ENCODE measurements around the gene NFIC.
"Not testable (repeated sequence)": the region's sequence is repeated elsewhere in the genome, so short reads cannot be mapped to it uniquely, and the experiment has no call there.

Gene NFIC

DNA sequence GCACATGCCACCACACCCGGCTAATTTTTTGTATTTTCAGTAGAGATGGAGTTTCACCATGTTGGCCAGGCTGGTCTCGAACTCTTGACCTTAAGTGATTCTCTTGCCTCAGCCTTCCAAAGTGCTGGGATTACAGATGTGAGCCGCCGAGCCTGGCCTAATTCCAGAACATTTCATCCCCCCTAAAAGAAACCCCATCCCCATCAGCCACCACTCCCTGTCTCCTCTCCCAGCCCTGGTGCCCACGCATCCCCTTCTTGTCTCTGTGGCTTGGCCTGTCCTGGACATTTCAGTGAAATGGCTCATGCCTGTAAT is 63.9 kb downstream of the NFIC start:
- DNase-seq: not testable (repeated sequence)

DNA sequence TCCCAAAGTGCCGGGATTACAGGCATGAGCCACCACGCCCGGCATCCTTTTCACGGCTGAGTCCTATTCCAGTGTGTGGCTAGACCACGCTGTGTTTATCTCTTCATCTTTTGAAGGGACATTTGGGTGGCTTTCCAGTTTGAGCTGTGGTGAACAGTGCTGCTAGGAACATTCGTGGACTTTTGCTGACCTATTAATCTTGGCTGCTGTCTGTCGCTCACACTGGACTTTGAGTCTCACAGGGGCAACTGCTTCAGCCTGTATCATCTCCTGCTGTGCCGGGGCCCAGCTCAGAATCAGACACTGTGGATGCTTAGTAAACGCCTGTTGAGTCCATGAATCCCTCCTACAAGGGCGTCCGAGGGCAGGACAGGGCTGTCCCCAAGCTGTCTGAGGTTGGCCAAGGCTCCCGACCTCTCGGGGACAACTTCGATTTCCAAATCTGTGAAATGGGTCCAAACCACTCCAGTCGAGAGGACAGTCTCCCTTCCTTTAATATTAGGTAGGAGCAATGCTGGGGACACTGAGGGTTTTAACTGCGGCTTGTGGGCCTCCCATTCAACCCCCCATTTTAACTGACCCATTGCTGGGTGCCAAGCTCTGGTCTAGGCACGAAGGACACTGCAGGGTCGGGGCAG is 65.5 kb downstream of the NFIC start:
- DNase-seq: no peak

DNA sequence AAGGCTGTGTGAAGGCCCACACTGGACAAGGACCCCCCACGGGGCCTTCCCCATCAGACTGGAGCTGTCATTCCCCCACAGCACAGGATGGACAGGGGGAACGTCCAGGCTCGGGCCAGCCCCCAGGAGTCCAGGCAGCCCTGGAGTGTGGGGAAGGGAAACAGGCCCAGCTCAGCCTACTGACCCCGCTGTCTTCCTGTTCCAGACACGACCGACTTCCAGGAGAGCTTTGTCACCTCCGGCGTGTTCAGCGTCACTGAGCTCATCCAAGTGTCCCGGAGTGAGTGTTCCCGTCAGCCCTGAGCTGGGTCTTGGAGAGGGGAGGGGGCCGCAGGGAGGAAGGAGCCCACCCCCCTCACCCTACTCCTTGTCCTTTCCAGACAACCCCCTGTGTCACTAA is 66.9 kb downstream of the NFIC start:
- DNase-seq: no peak

DNA sequence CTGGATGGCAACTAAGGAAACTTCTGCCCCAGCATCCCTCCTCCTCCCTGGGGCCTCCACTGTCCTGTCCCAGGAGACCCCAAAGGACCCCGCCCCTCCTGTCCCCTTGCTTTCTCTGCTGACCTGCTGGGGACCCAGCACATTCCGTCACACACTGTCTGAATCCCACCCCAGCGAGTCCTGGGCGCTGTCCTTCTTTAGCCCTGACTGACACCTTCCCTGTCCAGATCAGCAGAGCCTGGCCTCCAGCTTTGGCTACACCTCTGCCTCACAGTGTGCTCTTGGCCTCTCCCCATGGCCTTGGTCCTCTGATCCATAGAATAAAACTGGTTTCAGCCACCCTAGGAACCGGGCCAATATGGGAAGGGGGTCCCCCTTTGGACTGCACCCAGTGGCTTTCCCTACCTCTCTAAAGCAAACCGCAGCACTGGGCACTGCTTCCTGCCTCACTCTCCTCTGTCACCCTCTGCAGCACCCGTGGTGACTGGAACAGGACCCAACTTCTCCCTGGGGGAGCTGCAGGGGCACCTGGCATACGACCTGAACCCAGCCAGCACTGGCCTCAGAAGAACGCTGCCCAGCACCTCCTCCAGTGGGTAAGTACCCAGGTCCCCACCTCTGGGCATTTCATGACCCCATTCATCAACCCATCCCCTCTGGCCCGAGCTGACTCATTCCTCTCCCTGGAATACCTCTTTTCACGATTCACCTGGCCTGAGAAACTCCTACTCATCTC is 67.6 kb downstream of the NFIC start:
- no peak for DNase-seq

DNA sequence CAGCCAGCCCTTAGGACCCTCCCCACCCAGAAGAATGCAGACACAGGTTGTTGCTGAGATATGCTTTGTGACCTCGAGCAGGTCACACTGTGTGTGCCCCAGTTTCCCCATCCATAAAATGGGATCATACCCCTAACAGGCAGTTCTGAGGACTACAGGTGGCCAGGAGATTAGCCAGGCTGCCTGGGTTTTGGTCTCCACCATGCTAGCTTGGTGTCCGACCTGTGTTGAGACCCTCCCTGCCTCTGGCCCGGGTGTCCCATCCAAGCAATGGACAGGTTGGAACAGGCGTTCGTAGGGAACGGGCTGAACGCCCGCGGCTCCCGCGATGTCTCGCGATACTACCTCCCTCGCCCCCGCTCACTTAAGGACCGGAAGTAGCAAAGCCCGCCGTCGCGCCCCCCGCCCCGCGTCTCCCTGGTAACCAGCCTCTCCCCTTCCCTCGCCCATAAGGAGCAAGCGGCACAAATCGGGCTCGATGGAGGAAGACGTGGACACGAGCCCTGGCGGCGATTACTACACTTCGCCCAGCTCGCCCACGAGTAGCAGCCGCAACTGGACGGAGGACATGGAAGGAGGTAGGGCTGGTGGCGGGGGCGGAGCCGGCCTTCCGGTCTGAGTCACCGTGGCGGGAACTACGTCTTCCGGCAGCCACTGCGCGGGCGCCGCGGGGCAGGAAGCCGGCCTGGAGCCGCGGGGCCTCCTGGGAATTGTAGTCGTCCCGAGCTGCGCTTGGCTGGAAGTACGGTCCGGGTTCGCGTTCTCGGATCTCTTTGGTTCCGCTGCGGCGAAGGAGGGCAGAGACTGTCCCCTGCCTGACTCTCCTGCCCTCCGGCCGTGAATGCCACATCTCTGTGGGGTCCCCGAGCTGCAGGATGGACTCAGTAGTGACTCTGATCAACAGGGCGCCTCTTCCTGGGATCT is 68.5 kb downstream of the NFIC start:
- peak; percentile 89 for DNase-seq

DNA sequence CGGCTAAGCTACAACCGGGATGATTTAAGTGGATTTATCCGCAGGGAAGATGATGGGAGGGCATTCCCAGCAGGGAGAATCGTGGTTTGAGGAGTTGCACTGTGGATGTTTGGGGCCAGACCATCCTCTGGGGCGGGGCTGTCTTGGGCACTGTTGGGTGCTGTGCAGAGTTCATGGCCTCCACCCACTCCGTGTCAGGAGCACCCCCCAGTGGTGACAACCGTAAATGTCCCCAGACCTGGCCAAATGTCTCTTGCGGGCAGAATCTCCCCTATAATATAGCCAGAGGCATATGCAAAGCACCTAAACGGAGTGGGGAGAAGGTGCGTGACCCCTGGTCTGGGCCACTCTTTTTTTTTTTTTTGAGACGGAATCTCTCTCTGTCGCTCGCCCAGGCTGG is 73.7 kb downstream of the NFIC start:
- peak; percentile 44 for DNase-seq

DNA sequence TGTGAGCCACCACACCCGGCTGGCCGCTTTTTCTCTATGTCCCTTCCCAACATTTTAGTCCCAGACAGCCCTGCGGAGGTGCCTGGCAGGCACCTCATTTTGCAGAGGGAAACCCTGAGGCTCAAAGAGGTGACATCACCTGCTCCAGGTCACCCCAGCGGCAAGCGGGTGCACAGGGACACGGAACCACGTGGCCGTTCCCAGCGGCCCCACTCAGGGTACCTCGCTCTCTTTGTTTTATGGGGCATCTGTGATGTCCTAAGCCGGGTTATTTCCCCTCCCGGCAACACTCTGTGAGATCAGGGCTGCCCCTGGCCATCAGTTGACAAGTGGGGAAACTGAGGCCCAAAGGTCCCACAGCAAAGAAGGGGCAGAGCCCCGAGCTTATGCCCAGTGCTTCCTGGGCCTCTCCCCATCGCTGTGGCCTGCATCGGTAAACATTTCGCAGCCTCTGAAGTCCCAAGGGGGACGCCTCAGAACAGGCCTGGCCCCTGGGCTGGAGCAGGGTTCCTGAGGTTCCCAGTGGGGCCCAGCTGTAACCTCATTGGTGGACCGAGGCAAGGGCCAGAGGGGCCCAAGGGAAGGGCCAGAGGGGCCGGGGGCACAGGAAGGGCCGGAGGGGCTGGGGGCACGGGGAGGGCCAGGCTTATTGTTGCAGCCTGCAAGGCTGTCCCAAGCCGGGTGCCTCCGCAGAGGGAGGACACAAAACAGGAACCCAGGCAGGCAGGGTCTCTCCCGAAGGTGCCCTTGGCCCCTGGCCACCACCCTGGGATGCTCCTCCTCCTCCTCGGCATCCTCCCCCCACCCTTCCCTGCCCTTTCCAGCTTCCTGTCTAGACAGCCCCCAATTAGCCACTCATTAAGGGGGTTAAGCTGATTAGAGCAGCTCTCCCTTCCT is 75.0 kb downstream of the NFIC start:
- no peak for DNase-seq

DNA sequence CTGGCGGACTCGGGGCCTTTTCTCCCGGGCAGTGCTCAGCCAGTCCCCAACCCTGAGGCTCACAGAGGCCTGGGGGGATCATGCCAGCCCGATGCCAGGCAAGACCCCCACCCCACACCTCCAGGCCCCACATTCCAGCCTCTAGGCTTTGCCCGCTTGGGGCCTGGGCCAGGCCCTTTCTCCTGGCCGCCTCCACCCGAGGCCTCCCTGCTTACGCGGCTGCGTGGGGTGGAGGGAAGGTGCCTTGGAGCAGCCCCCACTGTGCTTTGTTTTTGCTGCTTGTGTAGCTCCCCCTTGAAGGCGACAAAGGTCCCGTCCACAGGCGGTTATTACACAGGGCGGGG is 75.6 kb downstream of the NFIC start:
- DNase-seq: no peak

DNA sequence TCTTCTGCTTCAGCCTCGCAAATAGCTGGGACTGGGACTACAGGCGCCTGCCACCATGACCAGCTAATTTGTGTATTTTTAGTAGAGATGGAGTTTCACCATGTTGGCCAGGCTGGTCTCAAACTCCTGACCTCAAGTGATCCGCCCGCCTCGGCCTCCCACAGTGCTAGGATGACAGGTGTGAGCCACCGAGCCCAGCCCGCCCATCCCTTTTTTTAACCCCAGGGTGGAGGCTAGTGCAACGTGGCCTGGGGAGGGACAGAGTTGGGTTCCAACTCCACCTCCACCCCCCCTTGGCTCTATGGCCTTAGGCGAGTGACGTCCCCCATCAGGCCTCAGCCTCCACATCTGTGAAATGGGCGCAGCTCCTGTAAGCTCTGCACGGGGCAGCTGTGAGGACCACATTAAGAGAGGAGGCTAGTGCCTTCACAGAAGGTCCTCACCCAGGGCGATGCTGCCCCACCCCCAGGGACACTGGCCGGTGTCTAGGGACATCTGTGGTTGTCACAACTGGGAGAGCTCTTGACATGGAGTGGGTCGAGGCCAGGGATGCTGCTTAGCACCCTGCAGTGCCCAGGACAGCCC is 76.2 kb downstream of the NFIC start:
- no peak for DNase-seq

DNA sequence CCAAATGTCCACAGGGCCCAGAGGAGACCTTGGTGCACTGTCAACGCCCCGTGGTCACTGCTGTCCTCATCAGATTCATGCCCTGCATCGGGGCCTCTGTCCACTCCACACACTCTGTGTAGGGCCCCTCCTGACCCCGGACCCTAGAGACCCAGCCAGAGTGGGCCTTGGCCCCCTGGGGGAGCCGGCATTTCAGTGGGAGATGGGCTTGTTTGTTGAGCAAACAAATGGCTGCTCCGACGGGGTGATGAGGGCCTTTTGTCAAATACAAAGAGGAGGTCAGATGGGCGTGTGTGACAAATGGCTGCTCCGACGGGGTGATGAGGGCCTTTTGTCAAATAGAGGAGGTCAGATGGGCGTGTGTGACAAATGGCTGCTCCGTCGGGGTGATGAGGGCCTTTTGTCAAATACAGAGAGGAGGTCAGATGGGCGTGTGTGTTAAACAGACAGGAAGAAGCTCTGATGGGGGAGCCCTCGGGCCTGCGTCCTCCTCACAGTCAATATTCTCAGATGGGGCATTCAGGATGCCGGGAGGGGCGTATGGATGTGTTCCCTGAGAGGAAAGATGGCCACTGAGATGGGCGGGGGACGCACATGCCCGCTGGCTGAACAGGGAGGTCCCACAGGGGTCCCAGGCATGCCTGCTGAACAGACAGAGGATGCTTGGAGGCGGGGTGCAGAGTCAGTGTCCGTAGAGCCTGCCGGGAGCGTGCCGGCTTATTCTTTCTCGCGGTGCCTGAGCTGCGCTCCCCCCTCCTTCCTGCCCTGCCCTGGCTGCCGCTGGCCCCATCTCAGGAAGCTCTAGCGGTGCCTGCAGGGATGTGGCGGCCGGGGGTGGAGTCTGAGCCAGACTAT is 77.7 kb downstream of the NFIC start:
- DNase-seq: no peak

DNA sequence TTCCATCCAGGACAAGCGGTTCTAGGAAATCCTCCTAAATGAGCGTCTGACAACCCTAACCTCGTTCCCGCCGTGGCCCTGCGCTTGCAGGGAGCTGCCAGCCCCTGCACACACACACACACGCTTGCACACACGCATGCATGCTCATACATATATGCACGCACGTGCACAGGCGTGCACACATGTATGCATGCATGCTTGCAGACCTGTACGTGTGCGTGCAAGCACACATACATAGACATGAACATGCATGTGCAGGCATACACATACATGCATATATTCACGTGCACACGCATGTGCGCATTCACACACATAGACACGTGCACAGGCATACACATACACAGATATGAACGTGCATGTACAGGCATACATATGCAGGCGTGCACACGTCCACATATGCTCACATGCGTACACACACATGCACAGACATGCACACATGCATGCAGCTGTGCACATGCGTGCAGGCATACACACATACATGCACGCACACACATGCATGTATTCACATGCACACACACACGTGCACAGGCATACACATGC is 78.4 kb downstream of the NFIC start:
- no peak for DNase-seq

DNA sequence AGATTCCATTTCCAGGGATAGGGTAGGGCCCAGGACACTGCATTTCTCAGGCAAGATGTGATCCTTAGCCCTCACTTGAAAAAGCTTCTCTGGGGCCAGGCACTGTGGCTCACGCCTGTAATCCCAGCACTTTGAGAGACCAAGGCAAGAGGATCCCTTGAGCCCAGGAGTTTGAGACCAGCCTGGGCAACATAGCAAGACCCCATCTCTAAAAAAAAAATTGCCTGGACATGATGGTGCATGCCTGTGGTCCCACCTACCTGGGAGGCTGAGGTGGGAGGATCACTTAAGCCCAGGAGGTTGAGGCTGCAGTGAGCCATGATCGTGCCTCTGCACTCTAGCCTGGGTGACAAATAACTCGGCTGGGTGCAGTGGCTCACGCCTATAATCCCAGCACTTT is 80.3 kb downstream of the NFIC start:
- DNase-seq: not testable (repeated sequence)

DNA sequence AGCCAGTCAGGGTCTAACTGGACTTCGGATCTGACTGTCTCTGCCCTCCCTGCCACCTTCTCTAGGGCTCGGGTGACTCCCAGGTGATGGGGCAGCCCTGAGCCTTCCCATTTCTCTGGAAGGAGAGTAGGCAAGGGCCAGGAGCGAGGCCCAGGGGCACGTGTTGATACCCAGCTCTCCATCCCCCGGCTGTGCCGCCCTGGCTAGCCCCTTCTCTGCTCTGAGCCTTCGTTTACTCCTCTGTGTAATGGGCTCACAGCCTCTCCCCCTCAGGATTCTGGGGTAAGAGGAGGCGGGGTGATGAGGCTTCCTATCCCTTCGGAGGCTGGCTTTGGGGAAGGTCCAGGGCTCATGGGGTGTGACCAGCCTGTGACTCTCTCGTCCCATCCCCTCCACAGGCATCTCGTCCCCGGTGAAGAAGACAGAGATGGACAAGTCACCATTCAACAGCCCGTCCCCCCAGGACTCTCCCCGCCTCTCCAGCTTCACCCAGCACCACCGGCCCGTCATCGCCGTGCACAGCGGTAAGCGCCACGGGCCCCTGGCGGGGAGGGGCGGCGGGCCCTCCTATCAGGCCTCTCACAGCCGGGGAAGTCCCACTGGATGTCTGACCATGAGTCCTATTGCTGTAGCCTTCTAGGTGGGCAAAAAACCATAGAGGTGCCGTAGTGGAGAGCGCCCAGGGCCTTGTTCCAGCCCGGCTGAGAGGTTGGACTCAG is 82.4 kb downstream of the NFIC start:
- no peak for DNase-seq

DNA sequence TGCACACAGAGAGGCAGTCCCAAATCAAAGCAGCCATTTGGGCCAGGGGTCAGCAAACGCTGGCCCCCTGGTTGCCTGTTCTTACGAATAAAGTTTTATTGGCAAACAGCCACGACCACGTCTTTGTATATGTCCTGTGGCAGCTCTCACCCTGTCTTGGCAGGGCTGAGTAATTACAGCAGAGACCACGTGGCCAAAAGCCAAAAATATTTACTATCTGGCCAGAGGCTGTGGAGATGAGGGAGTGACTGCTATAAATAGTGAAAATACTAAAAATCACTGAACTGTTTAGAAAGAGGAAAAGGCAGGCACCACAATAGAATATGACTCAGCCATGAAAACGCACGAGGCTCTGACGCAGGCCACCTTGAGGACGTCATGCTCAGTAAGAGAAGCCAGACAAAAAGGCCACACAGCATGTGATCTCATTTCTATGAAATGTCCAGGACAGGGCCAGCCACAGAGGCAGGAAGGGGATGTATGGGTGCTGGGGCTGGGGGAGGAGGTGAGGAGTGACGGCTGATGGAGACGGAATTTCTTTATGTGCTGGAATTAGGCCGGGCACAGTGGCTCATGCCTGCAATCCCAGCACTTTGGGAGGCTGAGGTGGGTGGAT is 84.5 kb downstream of the NFIC start:
- DNase-seq: no peak

DNA sequence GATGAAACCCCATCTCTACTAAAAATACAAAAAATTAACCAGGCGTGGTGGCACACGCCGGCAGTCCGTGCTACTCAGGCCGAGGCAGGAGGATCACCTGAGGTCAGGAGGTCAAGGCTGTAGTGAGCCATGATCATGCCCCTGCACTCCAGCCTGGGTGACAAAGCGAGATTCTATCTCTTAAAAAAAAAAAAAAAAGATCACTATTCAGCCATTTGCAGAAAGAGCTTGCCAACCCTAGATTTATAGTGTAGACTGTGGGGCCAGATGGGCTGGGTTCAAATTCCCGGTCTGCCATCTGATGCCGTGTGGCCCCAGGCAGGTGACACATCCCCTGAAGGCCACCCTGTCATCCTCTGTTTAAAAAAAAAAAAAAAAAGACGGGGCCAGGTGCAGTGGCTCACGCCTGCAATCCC is 85.1 kb downstream of the NFIC start:
- DNase-seq: no peak

DNA sequence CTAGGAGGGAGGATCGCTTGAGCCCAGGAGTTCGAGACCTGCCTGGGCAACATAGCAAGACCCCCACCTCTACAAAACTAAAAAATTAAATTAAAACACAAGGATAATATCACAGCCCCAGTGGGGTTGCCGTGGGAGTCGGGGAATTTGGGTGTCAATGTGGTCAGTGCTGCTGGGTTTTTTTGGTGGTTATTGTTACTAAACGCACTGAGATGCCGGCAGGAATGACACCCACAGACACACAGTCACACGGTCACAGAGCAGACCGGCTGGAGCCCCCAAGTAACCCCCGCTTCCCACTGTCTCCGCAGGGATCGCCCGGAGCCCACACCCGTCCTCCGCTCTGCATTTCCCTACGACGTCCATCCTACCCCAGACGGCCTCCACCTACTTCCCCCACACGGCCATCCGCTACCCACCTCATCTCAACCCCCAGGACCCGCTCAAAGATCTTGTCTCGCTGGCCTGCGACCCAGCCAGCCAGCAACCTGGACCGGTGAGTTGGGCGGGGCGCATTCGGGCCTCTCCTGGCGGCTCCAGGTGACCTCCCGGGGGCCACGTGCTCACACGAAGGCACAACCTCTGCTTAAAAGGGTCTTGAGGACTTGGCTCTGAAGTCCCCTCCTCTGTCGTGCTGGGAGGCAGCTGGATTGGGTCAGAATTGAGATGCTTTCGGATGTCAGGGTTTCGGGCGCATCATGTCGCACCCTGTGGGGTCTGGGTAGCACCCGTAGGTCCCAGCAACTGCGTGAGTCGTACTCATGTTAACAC is 86.0 kb downstream of the NFIC start:
- DNase-seq: no peak

DNA sequence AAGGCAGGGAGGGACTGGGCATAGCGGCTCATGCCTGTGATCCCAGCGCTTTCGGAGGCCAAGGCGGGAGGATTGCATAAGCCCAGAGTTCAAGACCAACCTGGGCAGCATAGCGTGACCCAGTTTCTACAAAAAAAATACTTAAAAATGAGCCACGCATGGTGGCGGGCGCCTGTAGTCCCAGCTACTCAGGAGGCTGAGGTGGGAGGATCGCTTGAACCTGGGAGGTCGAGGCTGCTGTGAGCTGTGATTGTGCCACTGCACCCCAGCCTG is 86.5 kb downstream of the NFIC start:
- not testable (repeated sequence) for DNase-seq

DNA sequence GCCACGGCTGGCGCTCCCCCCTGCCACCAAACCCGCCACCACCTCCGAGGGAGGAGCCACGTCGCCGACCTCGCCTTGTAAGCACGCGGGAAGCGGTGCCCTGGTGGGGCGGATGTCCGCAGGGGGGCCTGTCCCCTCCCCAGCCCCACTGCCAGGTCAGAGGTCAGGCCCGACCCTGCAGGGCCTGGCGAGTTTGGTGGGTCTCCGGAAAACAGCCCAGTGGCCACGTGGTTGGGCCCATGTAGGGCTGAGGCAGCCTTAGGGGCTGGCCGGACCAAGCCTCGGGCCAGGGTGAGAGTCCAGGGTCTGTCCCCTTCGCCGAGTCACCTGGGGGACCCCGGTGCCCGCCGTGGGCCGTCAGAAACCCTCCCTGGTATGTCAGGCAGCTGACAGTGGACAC is 87.5 kb downstream of the NFIC start:
- DNase-seq: no peak

DNA sequence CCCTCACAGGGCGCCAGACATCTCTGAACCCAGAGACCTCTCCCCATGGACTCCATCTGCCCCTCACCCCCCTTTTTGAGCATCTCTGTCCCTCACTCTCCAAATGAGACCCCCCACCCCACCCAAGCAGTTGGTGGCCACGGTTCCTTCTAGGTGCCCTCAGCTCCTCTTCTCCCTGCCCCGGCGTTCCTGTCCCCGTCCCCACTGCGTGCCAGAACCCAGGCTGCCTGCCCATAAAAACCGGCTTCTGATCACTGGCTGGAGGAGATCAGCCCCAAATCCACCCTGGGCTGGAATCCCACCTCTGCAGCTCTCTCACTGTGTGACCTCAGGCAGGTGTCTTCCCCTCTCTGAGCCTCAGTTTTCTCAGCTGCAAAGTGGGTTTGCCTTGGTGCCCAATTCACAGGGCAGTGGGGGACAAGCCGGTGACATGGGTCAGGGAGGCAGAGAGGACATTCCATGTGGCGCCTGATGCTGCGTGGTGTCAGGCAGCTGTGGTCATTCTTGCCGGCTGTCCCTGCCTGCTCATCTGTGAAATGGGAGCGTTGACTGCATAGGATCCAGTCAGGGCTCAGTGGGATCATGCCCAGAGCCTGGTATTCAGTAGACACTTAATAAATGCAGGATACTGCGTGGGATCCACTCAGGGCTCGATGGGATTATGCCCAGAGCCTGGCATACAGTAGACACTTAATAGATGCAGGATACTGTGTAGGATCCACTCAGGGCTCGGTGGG is 88.4 kb downstream of the NFIC start:
- no peak for DNase-seq

Data from T-helper 9 cell (primary cell).